CD14-positive monocyte (primary cell): Measurements from ENCODE around the gene TADA3. TPM values are rescaled to one million over a fixed set of nuclear protein-coding genes. Genes with fewer than 3 reads are reported as not detected.

ENCODE experiments used
- DNase-seq, 3 donors: peaks; one replicate each; pipeline ENCODE4 v3.0.0-alpha.2; 2011 to 2022
- H2AFZ ChIP-seq: 2 replicates; pipeline ENCODE4 v1.6.0; 2012; ENCODE audit warnings: mild to moderate bottlenecking, low read depth, low read length, inconsistent platforms; ENCODE audit not compliant: insufficient read depth, poor library complexity, severe bottlenecking
- H3K27ac ChIP-seq, 2 donors: 1 replicate in 1 of 2; 2 replicates in 1 of 2; pipeline ENCODE4 v1.5.1; 2012 to 2013; ENCODE audit warnings: low read length in 2 of 2, control low read depth in 1 of 2, inconsistent platforms in 1 of 2, low read depth in 1 of 2, mild to moderate bottlenecking in 1 of 2
- H3K27me3 ChIP-seq, 2 donors: one replicate each; pipeline versions ENCODE4 v1.6.0 to v1.6.1; 2011 to 2013; ENCODE audit warnings: low read length in 2 of 2; ENCODE audit not compliant: control insufficient read depth in 2 of 2, insufficient read depth in 2 of 2
- H3K36me3 ChIP-seq, 2 donors: replicated peaks in 1 of 2; 1 replicate in 1 of 2; 2 replicates in 1 of 2; pipeline versions ENCODE4 v1.5.1 to v1.6.1; 2012 to 2013; ENCODE audit warnings: low read length in 2 of 2, control low read depth in 1 of 2, inconsistent platforms in 1 of 2, mild to moderate bottlenecking in 1 of 2; ENCODE audit not compliant: insufficient read depth in 2 of 2, control insufficient read depth in 1 of 2
- H3K4me1 ChIP-seq, 2 donors: 1 replicate in 1 of 2; 2 replicates in 1 of 2; pipeline versions ENCODE4 v1.5.1 to v1.6.1; 2012 to 2013; ENCODE audit warnings: low read length in 2 of 2, control low read depth in 1 of 2, inconsistent platforms in 1 of 2, mild to moderate bottlenecking in 1 of 2, moderate library complexity in 1 of 2; ENCODE audit not compliant: insufficient read depth in 2 of 2, control insufficient read depth in 1 of 2
- H3K4me2 ChIP-seq: replicated peaks from 2 replicates; pipeline ENCODE3; 2012; ENCODE audit warnings: low read length, moderate library complexity, mild to moderate bottlenecking; ENCODE audit not compliant: poor library complexity, severe bottlenecking; ENCODE audit errors: extremely low read depth
- H3K4me3 ChIP-seq, 3 experiments: fragments of 200-600 bp in 1 of 3; sonication (generic) in 1 of 3; replicated peaks in 1 of 3; 1 replicate in 2 of 3; 2 replicates in 1 of 3; pipeline ENCODE4 v1.5.1; 2011 to 2013; ENCODE audit warnings: low read length in 3 of 3, mild to moderate bottlenecking in 3 of 3, control low read depth in 2 of 3, low read depth in 2 of 3, inconsistent platforms in 1 of 3, moderate library complexity in 1 of 3
- H3K79me2 ChIP-seq: 2 replicates; pipeline ENCODE4 v1.6.0; 2012; ENCODE audit warnings: mild to moderate bottlenecking, control low read depth, inconsistent platforms, low read length, moderate library complexity; ENCODE audit not compliant: insufficient read depth
- H3K9ac ChIP-seq: 2 replicates; pipeline ENCODE4 v1.6.0; 2017; ENCODE audit warnings: low read length, mild to moderate bottlenecking; ENCODE audit not compliant: insufficient read depth, poor library complexity, severe bottlenecking
- H3K9me3 ChIP-seq, 2 donors: replicated peaks in 1 of 2; 1 replicate in 1 of 2; 2 replicates in 1 of 2; pipeline versions ENCODE4 v1.5.1 to v1.6.1; 2012 to 2013; ENCODE audit warnings: low read length in 2 of 2, control low read depth in 1 of 2; ENCODE audit not compliant: control insufficient read depth in 1 of 2, insufficient read depth in 1 of 2
- H4K20me1 ChIP-seq: 2 replicates; pipeline ENCODE4 v1.6.0; 2012; ENCODE audit warnings: mild to moderate bottlenecking, low read length, control low read depth, moderate library complexity; ENCODE audit not compliant: insufficient read depth
- H3K27ac Mint-ChIP-seq, 7 donors: one replicate each; pipeline ENCODE4 v1.8.0; 2020; ENCODE audit warnings: mild to moderate bottlenecking in 7 of 7, mixed read lengths in 7 of 7, moderate library complexity in 6 of 7, inconsistent platforms in 2 of 7
- H3K27me3 Mint-ChIP-seq, 3 donors: one replicate each; pipeline ENCODE4 v1.8.0; 2021 to 2022; ENCODE audit warnings: low read depth in 3 of 3, mild to moderate bottlenecking in 3 of 3, mixed read lengths in 3 of 3, moderate library complexity in 3 of 3, inconsistent platforms in 1 of 3
- H3K36me3 Mint-ChIP-seq, 2 donors: one replicate each; pipeline ENCODE4 v1.8.0; 2020; ENCODE audit warnings: mixed read lengths in 2 of 2, inconsistent platforms in 1 of 2, mild to moderate bottlenecking in 1 of 2
- H3K4me1 Mint-ChIP-seq: one replicate; pipeline ENCODE4 v1.8.0; 2020; ENCODE audit warnings: mild to moderate bottlenecking, mixed read lengths
- H3K4me3 Mint-ChIP-seq, 2 donors: one replicate each; pipeline ENCODE4 v1.8.0; 2020; ENCODE audit warnings: mild to moderate bottlenecking in 2 of 2, mixed read lengths in 2 of 2, moderate library complexity in 1 of 2
- H3K9me3 Mint-ChIP-seq, 7 donors: one replicate each; pipeline ENCODE4 v1.8.0; 2020 to 2022; ENCODE audit warnings: mixed read lengths in 7 of 7, mild to moderate bottlenecking in 6 of 7, moderate library complexity in 6 of 7, inconsistent platforms in 2 of 7
- CTCF ChIP-seq: fragments of 200-600 bp; IDR thresholded peaks from one replicate; pipeline ENCODE4 v1.8.0; 2022; ENCODE audit warnings: antibody characterized with exemption, mild to moderate bottlenecking
- WGBS: methylation state at CpG from one replicate; pipeline ENCODE4 v1.1.5; 2013; ENCODE audit warnings: missing lambda C conversion rate; ENCODE audit not compliant: insufficient coverage; 5-methylcytosine and 5-hydroxymethylcytosine counted together
- intact Hi-C, 2 donors: fragments of 100-400 bp; cut with micrococcal nuclease; formaldehyde crosslinking; loops; one replicate each; pipeline versions ENCODE4 v1.15.0 to v1.15.1; 2023
- polyA plus RNA-seq, 3 donors: library from polyadenylated mRNA; depleted of rRNA in 1 of 3; unstranded in 2 of 3; stranded (reverse) in 1 of 3; fragments of 300-500 nt in 2 of 3; fragments of >200 nt in 1 of 3; fragmentation: Illumina TruSeq in 2 of 3; gene quantifications; 1 replicate in 2 of 3; 2 replicates in 1 of 3; pipeline ENCODE4 v1.2.3, GENCODE V29; 2012 to 2021

The TADA3 gene
- polyA plus RNA-seq, 3 donors: 36.1 to 47.2 (median 46.9) TPM

GRCh38 chr3:9820543-9820942 is 28.3 kb upstream of the TADA3 start:
- Mint-ChIP-seq H3K27me3 (peaks cover 0 to 7% (median 3%) of the 10 kb centered on the region in 3 donors), H3K4me3 (no peak overlapping the region), H3K4me1 (no peaks in the 10 kb centered on the region), H3K9me3 (peaks cover 0 to 2% (median 0%) of the 10 kb centered on the region in 7 donors), H3K36me3 (peaks cover 21 to 45% of the 10 kb centered on the region in 2 donors), H3K27ac (no peak overlapping the region)
- Histone ChIP-seq H3K79me2 (no peaks in the 10 kb centered on the region), H3K27me3 (no peaks in the 10 kb centered on the region), H3K36me3 (peaks cover 6 to 28% of the 10 kb centered on the region in 2 donors), H2AFZ (no peak overlapping the region), H3K4me3 (no peak overlapping the region), H3K27ac (no peak overlapping the region), H4K20me1 (no peaks in the 10 kb centered on the region), H3K4me2 (no peak overlapping the region), H3K9me3 (no peaks in the 10 kb centered on the region), H3K9ac (no peak overlapping the region), H3K4me1 (no peaks in the 10 kb centered on the region)
- intact Hi-C loops: no loop called here
- WGBS: 98% methylated on average over 9 of the region's 12 CpGs
- TF ChIP-seq CTCF: no peak
- DNase-seq: no peak

- no peak overlapping the region for H3K4me2 ChIP-seq
- H3K36me3 Mint-ChIP-seq: peaks cover 26 to 48% of the 10 kb centered on the region in 2 donors
- H3K27ac ChIP-seq: no peak overlapping the region
- no peaks in the 10 kb centered on the region for H4K20me1 ChIP-seq
- no peaks in the 10 kb centered on the region for H3K79me2 ChIP-seq
- peaks cover 6 to 32% of the 10 kb centered on the region in 2 donors for H3K36me3 ChIP-seq
- no peak overlapping the region for H3K4me3 ChIP-seq
- H3K9me3 Mint-ChIP-seq: peaks cover 0 to 2% (median 0%) of the 10 kb centered on the region in 7 donors
- no peaks in the 10 kb centered on the region for H3K27me3 ChIP-seq
- intact Hi-C loops: no loop called here
- 95% methylated on average over 5 of the region's 7 CpGs for WGBS
- H3K27me3 Mint-ChIP-seq: peaks cover 0 to 7% (median 3%) of the 10 kb centered on the region in 3 donors
- no peak overlapping the region for H2AFZ ChIP-seq
- no peak overlapping the region for H3K9ac ChIP-seq
- H3K4me3 Mint-ChIP-seq: no peak overlapping the region
- no peak for DNase-seq
- H3K4me1 ChIP-seq: no peaks in the 10 kb centered on the region
- TF ChIP-seq CTCF: no peak
- H3K9me3 ChIP-seq: no peaks in the 10 kb centered on the region
- no peaks in the 10 kb centered on the region for H3K4me1 Mint-ChIP-seq
- H3K27ac Mint-ChIP-seq: peak overlapping the region in 2 of 7 donors; percentile 28 to 61
These were observed 26.5 kb upstream of the TADA3 start for GRCh38 chr3:9818666-9819335.
